LNCaP clone FGC (cell line): Measurements from ENCODE around the gene SCN5A.

Experiments used
- DNase-seq: peaks from one replicate; pipeline ENCODE4 v3.0.0-alpha.2; 2011; ENCODE audit warnings: low read depth
- H3K4me3 ChIP-seq: 2 replicates; pipeline ENCODE4 v1.5.1; 2011; ENCODE audit warnings: mild to moderate bottlenecking, low read depth, low read length, control low read depth
- TF ChIP-seq, protein P1 (sequence below): IDR thresholded peaks from 2 replicates; pipeline ENCODE4 v1.5.1; 2012; ENCODE audit warnings: mild to moderate bottlenecking; ENCODE audit not compliant: control insufficient read depth, insufficient read depth; ENCODE audit errors: extremely low read depth

SCN5A gene

DNA sequence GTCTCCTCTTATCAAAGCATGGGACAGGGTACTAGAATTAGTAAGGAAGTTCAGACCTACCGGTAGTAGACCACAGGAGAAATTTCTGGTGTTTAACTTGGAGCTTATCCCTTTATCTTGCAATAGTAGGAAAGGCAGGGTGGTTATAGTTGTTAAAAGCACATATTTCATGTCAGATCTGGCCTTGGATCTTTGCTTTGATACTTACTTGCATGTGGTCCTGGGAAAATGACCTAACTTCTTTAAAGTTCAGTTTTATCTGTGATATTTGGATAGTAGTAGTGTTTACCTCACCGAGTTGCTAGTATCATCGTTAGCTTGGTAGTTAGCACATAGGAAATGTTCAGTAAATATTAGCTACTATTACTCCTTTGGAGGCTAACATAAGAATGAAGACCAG is 137.9 kb downstream of the SCN5A start:
- TF ChIP-seq, protein P1, sequence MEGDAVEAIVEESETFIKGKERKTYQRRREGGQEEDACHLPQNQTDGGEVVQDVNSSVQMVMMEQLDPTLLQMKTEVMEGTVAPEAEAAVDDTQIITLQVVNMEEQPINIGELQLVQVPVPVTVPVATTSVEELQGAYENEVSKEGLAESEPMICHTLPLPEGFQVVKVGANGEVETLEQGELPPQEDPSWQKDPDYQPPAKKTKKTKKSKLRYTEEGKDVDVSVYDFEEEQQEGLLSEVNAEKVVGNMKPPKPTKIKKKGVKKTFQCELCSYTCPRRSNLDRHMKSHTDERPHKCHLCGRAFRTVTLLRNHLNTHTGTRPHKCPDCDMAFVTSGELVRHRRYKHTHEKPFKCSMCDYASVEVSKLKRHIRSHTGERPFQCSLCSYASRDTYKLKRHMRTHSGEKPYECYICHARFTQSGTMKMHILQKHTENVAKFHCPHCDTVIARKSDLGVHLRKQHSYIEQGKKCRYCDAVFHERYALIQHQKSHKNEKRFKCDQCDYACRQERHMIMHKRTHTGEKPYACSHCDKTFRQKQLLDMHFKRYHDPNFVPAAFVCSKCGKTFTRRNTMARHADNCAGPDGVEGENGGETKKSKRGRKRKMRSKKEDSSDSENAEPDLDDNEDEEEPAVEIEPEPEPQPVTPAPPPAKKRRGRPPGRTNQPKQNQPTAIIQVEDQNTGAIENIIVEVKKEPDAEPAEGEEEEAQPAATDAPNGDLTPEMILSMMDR = no peak
- H3K4me3 ChIP-seq = no peak overlapping the region
- no peak for DNase-seq

DNA sequence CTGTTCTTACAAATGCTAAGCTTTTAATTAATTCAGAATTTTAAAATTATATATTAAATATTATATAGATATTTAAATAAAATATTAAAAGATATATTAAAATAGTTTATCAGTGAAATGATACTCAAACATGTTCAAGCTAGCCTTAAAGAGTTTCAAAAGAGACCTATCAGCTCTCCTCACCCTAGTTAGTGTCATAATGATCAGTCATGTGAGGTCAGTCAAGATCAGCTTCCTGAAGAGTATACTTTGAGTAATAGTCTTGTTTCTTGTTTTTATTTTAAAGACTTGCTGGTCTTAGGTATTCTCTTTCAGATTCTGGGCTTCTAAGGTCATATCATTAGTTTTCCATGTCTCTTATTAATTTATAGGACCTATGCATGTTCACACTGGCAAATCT is 138.9 kb downstream of the SCN5A start:
- DNase-seq = no peak
- no peak overlapping the region for H3K4me3 ChIP-seq
- TF ChIP-seq, protein P1 = no peak

DNA sequence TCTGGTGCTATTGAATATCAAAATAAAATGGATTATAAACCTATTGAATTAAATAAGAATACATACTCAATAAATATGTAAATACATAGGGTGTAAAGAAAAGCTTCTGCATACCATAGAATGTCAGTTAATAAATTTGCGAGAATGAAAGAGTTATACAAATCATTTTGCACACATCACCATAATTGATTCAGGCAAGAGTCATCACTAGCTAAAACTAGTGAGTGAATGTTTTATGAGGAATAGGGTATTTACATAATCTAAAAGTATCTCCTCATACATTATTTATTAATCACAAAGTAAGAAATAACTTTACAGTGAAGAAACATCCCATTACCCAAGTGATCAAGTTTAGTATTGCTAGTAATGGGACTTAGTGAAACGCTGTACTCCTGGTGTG is 139.8 kb downstream of the SCN5A start:
- DNase-seq = no peak
- TF ChIP-seq, protein P1 = no peak

DNA sequence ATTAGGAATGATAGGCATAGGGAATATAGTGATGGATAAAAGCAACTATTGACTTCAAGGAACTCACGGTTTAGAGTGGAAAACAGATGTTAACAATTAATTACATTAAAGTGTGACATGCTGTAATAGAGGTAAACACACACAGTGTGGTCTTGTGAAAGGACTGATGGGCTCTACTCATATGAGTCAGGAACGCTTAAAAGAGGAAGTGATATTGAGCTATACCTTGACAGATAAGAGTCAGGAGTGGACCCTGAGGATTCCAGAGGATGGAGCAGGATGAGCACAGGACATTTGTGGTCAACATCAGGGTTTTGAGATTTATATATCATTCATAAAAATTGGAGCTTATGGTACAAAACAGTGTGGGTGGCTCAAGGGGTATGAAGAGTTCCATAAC is 142.4 kb downstream of the SCN5A start:
- H3K4me3 ChIP-seq = no peak overlapping the region
- DNase-seq = no peak
- TF ChIP-seq, protein P1 = no peak

More for the DNA sequence above, 139.8 kb downstream of the SCN5A start:
- H3K4me3 ChIP-seq = no peak overlapping the region

DNA sequence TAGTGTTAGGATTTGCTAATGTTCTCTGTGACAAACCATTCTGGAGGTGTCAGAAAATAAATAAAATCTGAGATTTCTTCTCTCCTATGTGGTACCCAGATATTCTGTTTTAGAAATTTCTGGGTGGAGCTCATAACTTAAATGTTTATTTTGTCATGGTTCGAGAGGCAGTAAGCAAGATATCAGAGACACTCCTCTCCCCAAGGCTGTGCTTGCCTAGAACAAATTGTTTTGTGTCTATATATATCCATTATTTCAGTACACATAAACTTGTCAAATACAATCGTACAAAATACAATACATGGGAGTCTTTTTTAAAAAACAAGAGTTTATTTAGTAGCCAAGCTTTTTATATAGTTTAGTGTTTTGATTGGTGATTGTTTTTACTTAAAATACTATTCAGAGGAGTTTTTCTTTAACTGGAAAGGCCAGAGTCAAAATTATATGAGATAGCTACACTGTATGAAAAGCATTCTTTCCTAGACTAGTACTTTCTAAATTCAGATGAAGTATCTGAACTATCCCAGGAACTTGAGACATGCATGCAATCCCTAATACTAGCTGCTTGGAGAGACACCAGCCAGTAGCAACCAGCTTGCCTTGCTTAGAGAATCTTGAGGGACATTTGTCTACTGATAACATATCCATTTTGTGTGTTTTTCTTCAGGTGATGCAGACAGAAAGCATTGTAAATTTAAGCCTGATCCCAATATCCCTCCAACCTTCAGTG is 148.6 kb downstream of the SCN5A start:
- H3K4me3 ChIP-seq = no peak overlapping the region
- TF ChIP-seq, protein P1 = no peak
- DNase-seq = no peak
